Activated T-helper 1 cell treated with anti-CD3 and anti-CD28 coated beads, Interleukin-12 subunit alpha, Interleukin-12 subunit beta, Interleukin-2, Interleukin-4 antibody, amounts not matched to agents 30 ng/mL and 10 ng/mL and 1 ng/mL, durations not matched to agents 14 hours and 24 hours and 36 hours (primary cell): Measurements from ENCODE around the gene ZC3H8. TPM values are rescaled to one million over a fixed set of nuclear protein-coding genes. Genes with fewer than 3 reads are reported as not detected.

ENCODE experiments used
- DNase-seq: peaks from one replicate; pipeline ENCODE4 v3.0.0; 2021; ENCODE audit warnings: low spot score
- H3K27ac Mint-ChIP-seq: one replicate; pipeline ENCODE4 v1.8.0; 2021; ENCODE audit warnings: mild to moderate bottlenecking, mixed read lengths
- H3K27me3 Mint-ChIP-seq: one replicate; pipeline ENCODE4 v1.8.0; 2022; ENCODE audit warnings: mild to moderate bottlenecking, moderate library complexity, mixed read lengths; ENCODE audit not compliant: insufficient read depth
- H3K36me3 Mint-ChIP-seq: one replicate; pipeline ENCODE4 v1.8.0; 2021; ENCODE audit warnings: low read depth, mixed read lengths
- H3K4me1 Mint-ChIP-seq: one replicate; pipeline ENCODE4 v1.8.0; 2021; ENCODE audit warnings: low read depth, mixed read lengths
- H3K4me3 Mint-ChIP-seq: one replicate; pipeline ENCODE4 v1.8.0; 2021; ENCODE audit warnings: mild to moderate bottlenecking, moderate library complexity, mixed read lengths
- H3K9me3 Mint-ChIP-seq: one replicate; pipeline ENCODE4 v1.8.0; 2021; ENCODE audit warnings: mixed read lengths
- intact Hi-C: fragments of 100-400 bp; cut with micrococcal nuclease; formaldehyde crosslinking; loops from one replicate; pipeline ENCODE4 v1.15.1; 2024
- total RNA-seq: library from RNA; stranded (reverse); gene quantifications from 2 replicates; pipeline ENCODE4 v1.2.3, GENCODE V29; 2022

ZC3H8 gene
- total RNA-seq, 1 donor from 2014 or later = 37.4 TPM

DNA sequence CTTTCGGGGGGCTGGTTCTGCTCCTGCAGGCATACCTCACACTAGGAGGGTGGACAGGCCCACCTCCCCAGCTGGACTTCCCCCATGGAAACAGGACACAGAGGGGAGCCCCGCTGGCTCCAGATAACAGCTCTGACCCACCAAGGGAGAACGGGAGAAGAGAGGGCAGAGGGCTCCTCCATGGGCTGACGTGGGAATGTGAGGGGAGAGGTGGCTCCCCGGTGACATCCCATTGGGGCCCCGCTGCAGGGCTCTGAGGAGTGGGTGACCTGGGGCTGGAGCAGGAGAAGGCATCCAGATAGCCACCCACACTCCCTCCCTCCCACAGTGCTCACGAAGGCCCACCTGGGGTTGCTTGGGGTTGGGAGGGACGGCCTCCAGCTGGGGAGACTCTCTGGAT lies 70.7 kb downstream of the ZC3H8 start:
- intact Hi-C loops = loop anchor here (10.0 kb wide), 1 partner anchor 299 kb away; the partner anchor contains the start of gene ANAPC1

GRCh38 chr2:112183327-112184025 lies 71.4 kb downstream of the ZC3H8 start:
- peaks cover 1% of the 10 kb centered on the region for H3K27me3 Mint-ChIP-seq
- H3K4me1 Mint-ChIP-seq = peaks cover 57% of the 10 kb centered on the region
- H3K9me3 Mint-ChIP-seq = no peaks in the 10 kb centered on the region
- peaks cover 35% of the 10 kb centered on the region for H3K36me3 Mint-ChIP-seq
- DNase-seq = no peak
- H3K27ac Mint-ChIP-seq = peak overlapping the region; percentile 89
- H3K4me3 Mint-ChIP-seq = peak overlapping the region; percentile 84
- intact Hi-C loops = loop anchor here (1.0 to 10.0 kb wide), 2 partner anchors 9 to 299 kb away; partner anchors contain the start of gene ANAPC1

More for the DNA sequence above, 70.7 kb downstream of the ZC3H8 start:
- Mint-ChIP-seq H3K4me1 (peaks cover 59% of the 10 kb centered on the region), H3K27me3 (no peaks in the 10 kb centered on the region), H3K4me3 (peak overlapping the region; percentile 84), H3K9me3 (no peaks in the 10 kb centered on the region), H3K36me3 (peaks cover 36% of the 10 kb centered on the region), H3K27ac (peak overlapping the region; percentile 89)
- DNase-seq = no peak

- Mint-ChIP-seq H3K36me3 (peaks cover 28% of the 10 kb centered on the region), H3K27me3 (peaks cover 2% of the 10 kb centered on the region), H3K4me3 (peak overlapping the region; percentile 84), H3K27ac (peak overlapping the region; percentile 89), H3K4me1 (peaks cover 49% of the 10 kb centered on the region), H3K9me3 (no peaks in the 10 kb centered on the region)
- intact Hi-C loops = loop anchor here (1.0 to 10.0 kb wide), 2 partner anchors 8 to 298 kb away; partner anchors contain the start of gene ANAPC1
- DNase-seq = peak; percentile 28
Measured at GRCh38 chr2:112182581-112183034, 72.2 kb downstream of the ZC3H8 start.

DNA sequence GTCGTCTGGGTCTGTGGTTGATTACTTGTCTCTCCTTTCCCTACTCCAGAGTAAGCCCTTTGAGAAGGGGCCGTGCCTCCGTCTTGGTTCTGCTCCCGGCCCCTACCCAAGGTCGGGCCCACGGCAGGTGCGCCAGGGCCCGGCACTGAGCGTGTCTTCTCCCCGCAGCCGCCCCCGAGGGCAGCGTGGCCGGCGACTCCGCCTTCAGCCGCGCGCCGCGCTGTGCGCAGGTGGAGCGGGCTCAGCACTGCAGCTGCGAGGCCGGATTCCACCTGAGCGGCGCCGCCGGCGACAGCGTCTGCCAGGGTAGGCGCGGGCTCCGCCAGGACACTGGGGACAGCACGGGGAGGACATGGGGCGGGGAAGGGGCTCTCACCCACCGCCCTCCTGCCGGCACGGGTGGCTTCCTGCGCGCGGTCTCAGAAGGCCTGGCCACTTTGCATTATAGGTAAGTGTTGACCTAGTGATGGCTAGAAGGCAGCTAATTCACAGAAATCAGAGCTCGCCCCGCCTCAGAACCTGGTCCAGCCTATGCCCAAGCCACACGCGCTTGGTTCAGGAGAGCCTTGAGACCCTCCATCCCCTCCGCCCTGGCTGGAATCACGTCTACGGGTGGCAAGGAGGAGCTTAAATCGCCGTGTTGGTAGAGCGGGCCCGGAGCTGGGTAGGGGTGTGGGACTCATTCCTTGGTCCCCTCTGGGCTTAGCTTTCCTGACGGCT lies 73.1 kb downstream of the ZC3H8 start:
- Mint-ChIP-seq H3K27ac (peak overlapping the region; percentile 89), H3K4me1 (peaks cover 45% of the 10 kb centered on the region), H3K27me3 (peaks cover 2% of the 10 kb centered on the region), H3K36me3 (peaks cover 25% of the 10 kb centered on the region), H3K9me3 (no peaks in the 10 kb centered on the region), H3K4me3 (peak overlapping the region; percentile 84)
- intact Hi-C loops = loop anchor here (10.0 kb wide), 1 partner anchor 297 kb away; the partner anchor contains the start of gene ANAPC1
- DNase-seq = peak; percentile 51

DNA sequence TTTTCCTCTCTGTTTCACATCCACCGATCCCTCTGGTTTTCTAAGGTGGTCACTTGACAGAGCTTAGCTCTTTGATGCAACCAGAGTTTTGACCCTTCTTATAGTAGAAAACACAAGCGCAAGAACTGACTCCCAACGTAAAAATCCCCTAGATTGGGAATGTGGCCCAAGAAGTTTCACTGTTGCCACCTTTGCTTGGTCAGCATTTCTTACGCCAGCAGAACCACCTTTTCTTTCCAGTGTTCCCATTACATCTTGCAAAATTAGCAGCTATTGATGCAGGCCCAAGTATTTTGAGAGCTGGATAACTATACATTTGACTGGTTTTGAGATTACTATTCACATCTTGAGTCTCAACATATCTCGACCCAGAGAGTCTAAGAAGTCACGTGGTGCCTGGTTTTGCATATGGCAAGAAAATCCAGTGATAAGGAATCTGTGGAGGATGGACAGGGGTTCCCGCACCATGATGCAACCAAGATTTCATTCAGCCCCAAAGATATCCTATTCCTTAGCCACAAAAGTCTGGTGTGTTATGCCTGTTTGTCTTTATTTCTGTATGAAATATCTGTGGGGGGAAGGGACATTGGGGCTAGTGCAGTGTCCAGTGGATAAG lies 78.8 kb downstream of the ZC3H8 start:
- Mint-ChIP-seq H3K27me3 (peaks cover 2% of the 10 kb centered on the region), H3K27ac (no peak overlapping the region), H3K4me3 (no peak overlapping the region), H3K36me3 (peaks cover 10% of the 10 kb centered on the region), H3K4me1 (peaks cover 31% of the 10 kb centered on the region), H3K9me3 (no peaks in the 10 kb centered on the region)
- intact Hi-C loops = loop anchor here (5.0 kb wide), 1 partner anchor 36 kb away; no protein-coding TSS in a partner anchor
- DNase-seq = no peak

- H3K36me3 Mint-ChIP-seq = peaks cover 9% of the 10 kb centered on the region
- no peaks in the 10 kb centered on the region for H3K9me3 Mint-ChIP-seq
- intact Hi-C loops = loop anchor here (5.0 kb wide), 1 partner anchor 37 kb away; no protein-coding TSS in a partner anchor
- H3K4me3 Mint-ChIP-seq = no peak overlapping the region
- H3K27me3 Mint-ChIP-seq = peaks cover 2% of the 10 kb centered on the region
- no peak overlapping the region for H3K27ac Mint-ChIP-seq
- peaks cover 31% of the 10 kb centered on the region for H3K4me1 Mint-ChIP-seq
- no peak for DNase-seq
Measured at GRCh38 chr2:112175333-112175732, 79.5 kb downstream of the ZC3H8 start.

DNA sequence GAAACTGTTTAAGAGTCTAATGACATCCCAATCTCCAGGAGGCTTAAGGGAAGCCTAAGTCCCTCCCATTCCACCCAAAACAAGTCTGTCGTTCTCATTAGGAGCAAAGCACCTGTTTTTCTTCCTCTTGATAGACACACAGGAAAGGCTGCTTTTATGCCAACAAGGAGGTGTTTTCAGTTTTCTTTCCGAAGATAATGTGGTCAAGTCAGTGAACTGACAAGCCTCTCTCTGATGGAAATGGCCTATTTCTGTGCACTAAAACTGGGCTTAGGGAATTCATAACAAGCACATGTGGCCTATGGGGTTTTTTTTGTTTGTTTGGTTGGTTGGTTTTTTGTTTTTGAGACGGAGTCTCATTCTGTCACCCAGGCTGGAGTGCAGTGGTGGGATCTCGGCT lies 80.5 kb downstream of the ZC3H8 start:
- no peak for DNase-seq
- Mint-ChIP-seq H3K27me3 (peaks cover 2% of the 10 kb centered on the region), H3K36me3 (peaks cover 6% of the 10 kb centered on the region), H3K9me3 (no peaks in the 10 kb centered on the region), H3K4me1 (peaks cover 31% of the 10 kb centered on the region), H3K4me3 (no peak overlapping the region), H3K27ac (peak overlapping the region; percentile 52)
- intact Hi-C loops = loop anchor here (1.0 kb wide), 1 partner anchor 9 kb away; no protein-coding TSS in a partner anchor

GRCh38 chr2:112173646-112174319 lies 81.1 kb downstream of the ZC3H8 start:
- intact Hi-C loops = loop anchor here (1.0 kb wide), 1 partner anchor 10 kb away; no protein-coding TSS in a partner anchor
- no peak for DNase-seq
- Mint-ChIP-seq H3K27ac (peak overlapping the region; percentile 76), H3K27me3 (peaks cover 2% of the 10 kb centered on the region), H3K9me3 (no peaks in the 10 kb centered on the region), H3K4me3 (no peak overlapping the region), H3K36me3 (peaks cover 6% of the 10 kb centered on the region), H3K4me1 (peaks cover 31% of the 10 kb centered on the region)

DNA sequence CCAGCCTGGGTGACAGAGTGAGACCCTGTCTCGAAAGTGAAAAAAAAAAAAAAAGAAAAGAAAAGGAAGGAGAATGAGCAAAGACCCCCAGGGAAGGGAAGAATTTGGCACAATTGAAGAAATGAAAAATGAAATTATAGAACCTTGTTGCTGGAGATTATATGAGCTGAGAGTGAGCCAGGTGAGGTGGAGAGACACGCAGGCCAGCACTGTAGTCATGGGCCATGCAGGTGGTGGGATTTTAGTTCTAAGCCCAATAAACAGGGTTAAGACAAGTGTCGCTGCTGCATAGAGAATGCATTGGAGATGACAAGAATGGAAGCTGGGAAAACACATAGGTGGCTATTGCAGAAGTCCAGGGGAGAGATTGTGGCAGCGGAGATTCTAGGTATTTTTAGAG lies 84.3 kb downstream of the ZC3H8 start:
- Mint-ChIP-seq H3K4me1 (peaks cover 39% of the 10 kb centered on the region), H3K36me3 (no peaks in the 10 kb centered on the region), H3K4me3 (no peak overlapping the region), H3K9me3 (no peaks in the 10 kb centered on the region), H3K27me3 (no peaks in the 10 kb centered on the region), H3K27ac (no peak overlapping the region)
- intact Hi-C loops = no loop called here
- DNase-seq = no peak

GRCh38 chr2:112168422-112169124 lies 86.3 kb downstream of the ZC3H8 start:
- H3K4me3 Mint-ChIP-seq = no peak overlapping the region
- no peaks in the 10 kb centered on the region for H3K9me3 Mint-ChIP-seq
- peaks cover 27% of the 10 kb centered on the region for H3K4me1 Mint-ChIP-seq
- peaks cover 2% of the 10 kb centered on the region for H3K27me3 Mint-ChIP-seq
- H3K36me3 Mint-ChIP-seq = no peaks in the 10 kb centered on the region
- no peak for DNase-seq
- intact Hi-C loops = no loop called here
- no peak overlapping the region for H3K27ac Mint-ChIP-seq

GRCh38 chr2:112166806-112167499 lies 87.9 kb downstream of the ZC3H8 start:
- Mint-ChIP-seq H3K36me3 (no peaks in the 10 kb centered on the region), H3K4me3 (no peak overlapping the region), H3K27me3 (peaks cover 2% of the 10 kb centered on the region), H3K27ac (peak overlapping the region; percentile 62), H3K9me3 (no peaks in the 10 kb centered on the region), H3K4me1 (peaks cover 18% of the 10 kb centered on the region)
- DNase-seq = no peak
- intact Hi-C loops = no loop called here
